ELR (cell line): Measurements from ENCODE around the gene RASD2.
"Not testable (repeated sequence)": the region's sequence is repeated elsewhere in the genome, so short reads cannot be mapped to it uniquely, and the experiment has no call there.

Experiments
- DNase-seq: peaks from one replicate; pipeline ENCODE4 v3.0.0-alpha.2; 2015; ENCODE audit warnings: low read depth

The RASD2 gene, protein sequence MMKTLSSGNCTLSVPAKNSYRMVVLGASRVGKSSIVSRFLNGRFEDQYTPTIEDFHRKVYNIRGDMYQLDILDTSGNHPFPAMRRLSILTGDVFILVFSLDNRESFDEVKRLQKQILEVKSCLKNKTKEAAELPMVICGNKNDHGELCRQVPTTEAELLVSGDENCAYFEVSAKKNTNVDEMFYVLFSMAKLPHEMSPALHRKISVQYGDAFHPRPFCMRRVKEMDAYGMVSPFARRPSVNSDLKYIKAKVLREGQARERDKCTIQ

DNA sequence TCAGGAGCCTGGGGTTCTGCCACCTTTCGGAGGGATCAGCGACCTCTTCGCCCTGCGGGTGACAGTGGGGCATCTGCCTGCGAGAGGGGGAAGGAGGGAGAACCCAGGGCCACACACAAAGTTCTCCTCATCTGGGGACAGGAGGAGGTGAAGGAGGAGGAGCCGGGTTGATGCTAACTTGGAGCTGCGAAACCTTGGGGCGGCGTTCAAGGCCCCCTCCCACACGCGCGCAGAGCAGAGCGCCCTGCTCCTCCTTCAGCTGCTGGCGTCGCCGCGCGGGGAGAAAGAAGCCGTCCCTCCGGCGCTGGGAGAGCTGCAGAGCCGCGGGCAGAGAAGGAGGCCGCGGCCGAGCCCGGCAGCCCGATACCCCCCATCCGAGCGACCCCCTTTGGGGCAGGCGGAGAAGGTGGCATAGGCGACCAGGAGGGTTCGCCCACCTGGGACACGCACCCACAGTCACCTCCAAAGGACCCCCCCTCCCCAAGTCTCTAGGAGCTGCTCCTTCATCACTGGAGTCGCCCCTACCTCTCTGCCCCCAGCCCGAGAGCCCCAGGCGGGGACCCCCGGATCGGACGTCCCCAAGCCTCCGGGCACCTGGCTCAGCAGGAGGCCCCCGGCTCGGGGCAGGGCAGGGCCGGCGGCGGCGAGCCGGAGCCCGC lies at the start of gene RASD2:
Gene RASD2, plus strand, starts transcription at position 237 of the 659 bp plus-strand sequence. CDS start 5,979 bp downstream, outside the sequence.
- DNase-seq, result peak; percentile 47

DNA sequence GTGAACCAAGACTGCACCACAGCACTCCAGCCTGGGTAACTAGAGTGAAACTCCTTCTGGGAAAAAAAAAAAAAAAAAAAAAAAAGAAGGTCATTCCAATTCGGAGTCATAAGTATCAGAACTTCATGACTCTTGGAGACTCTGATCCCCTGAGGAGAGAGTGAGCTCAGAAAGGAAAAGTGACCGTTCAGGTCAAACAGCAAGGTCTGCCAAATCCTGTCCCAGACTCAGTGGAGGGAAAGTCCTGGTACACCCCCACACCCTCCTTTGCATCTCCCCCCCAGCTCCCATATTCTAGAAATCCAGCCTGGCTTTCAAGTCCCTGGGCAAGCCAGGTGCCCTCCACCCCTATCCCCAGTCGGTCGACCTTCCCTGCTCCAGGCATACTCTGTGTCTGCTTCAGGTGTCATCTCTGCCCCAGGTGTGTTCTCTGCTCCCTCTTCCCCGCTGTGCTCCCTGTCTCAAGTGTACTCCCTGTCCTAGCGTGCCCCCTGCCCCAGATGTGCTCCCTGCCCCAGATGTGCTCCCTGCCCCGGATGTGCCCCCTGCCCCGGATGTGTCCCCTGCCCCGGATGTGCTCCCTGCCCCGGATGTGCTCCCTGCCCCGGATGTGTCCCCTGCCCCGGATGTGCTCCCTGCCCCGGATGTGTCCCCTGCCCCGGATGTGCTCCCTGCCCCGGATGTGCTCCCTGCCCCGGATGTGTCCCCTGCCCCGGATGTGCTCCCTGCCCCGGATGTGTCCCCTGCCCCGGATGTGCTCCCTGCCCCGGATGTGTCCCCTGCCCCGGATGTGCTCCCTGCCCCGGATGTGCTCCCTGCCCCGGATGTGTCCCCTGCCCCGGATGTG lies 49.3 kb upstream of the RASD2 start:
- not testable (repeated sequence) for DNase-seq

DNA sequence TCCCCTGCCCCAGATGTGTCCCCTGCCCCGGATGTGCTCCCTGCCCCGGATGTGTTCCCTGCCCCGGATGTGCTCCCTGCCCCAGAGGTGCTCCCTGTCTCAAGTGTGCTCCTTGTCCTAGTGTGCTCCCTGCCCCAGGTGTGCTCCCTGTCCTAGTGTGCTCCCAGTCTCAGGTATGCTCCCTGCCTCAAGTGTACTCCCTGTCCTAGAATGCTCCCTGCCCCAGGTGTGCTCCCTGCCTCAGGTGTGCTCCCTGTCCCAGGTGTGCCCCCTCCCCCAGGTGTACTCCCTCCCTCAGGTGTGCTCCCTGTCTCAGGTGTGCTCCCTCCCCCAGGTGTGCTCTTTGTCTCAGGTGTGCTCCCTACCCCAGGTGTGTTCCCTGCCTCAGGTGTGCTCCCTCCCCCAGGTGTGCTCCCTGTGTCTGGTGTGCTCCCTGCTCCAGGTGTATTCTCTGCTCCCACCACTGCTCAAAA lies 48.7 kb upstream of the RASD2 start:
- no peak for DNase-seq

DNA sequence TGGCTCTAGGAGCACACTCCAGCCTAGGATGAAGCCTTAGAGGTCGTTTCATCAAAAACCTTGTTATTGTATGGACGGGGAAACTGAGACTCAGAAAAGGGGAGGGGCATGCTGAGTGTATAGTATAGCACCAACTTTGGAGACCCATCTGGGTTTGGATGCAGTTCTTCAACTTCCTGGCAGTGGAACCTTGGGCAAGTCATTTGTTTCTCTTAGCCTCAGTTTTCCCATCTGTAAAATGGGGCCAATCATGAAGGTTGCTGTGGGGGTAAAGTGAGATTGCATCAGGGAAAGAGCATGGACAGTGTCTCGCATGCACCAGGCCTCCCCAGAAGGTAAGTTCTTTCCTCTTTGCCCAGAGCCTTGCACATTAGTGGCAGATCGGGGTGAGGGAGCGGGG lies 47.6 kb upstream of the RASD2 start:
- DNase-seq, result no peak

DNA sequence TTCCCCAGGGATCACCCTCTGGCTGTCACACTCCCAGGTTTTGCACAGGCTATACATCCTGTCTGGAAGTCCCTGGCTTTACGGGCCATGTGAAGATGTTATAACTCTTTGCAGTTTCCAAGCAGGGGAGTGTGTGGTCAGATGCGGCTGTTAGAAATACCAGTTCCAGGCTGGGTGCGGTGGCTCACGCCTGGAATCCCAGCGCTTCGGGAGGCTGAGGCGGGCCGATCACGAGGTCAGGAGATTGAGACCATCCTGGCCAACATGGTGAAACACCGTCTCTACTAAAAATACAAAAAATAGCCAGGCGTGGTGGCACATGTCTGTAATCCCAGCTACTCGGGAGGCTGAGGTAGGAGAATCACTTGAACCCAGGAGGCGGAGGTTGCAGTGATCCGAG lies 44.9 kb upstream of the RASD2 start:
- not testable (repeated sequence) for DNase-seq

DNA sequence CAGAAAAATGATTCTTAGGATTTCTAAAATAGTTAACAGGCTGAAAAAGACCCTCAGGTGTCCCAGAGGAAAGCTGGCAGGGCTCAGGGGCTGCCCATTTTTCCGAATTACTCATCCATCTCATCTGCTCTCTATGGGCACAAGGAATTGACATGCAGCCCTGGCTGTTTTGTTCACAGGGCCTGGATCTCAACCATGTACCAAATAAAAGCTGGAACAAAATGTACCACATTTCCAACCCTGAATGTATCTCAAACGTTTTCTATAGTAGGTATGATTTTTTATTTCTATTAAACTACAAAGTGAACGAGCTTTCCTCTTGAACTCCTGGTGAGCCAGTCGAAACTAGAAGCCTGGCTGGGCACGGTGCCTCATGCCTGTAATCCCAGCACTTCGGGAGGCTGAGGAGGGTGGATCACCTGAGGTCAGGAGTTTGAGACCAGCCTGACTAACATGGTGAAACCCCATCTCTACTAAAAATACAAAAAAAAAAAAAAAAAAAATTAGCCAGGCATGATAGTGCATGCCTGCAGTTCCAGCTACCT lies 43.8 kb upstream of the RASD2 start:
- no peak for DNase-seq

DNA sequence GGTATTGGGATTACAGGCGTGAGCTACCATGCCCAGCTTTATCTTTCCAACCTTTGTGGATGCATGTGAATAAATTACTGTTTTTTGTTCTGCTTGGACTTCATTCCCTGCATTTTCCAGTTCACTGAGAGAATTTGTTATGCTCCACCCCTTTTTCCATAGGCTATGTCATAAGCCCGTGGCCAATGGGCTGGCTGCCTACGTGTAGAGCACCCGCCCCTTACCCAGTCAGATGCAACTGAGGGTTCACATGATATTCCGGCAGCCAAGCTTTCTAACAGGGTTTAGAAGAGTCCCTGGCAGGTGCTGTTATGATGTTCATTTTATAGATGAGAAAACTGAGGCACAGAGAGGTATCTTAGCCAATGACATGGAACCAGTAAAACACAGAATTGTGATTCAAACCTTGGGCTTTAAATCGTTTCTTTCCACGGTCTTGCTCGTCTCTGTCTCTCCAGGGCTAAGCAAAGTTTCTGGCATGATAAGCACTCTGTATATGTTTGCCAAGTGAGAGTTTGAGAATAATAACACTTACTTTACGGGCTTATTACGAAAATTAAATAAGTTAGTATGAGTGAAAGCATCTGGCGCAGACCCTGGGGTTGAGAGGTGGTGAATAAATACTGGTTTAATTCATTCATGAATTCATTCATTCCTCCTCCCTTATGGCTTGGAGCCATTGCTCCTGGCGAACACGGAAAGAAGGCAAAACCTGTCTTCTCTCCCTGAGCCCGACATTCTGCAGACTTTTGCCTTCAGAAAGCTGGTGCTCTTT lies 42.4 kb upstream of the RASD2 start:
- peak; percentile 25 for DNase-seq

DNA sequence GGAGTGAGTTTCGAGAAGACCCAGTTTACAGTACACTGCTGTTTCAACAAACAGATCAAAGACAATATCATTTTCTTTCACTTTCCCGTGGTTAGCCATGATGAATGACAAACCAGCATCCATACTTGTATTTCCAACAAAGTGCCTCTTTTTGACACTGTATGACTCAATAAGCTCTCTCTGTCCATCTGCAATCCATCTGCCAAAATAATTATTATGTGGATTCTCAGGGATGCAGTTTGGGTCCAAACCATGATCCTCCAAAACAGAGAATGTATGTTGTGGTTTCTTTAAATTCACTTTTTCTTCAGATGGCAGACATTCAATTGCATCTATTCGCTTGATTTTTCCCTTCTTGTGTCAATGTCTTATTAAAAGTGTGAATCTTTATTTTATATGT lies 37.8 kb upstream of the RASD2 start:
- DNase-seq, result no peak

DNA sequence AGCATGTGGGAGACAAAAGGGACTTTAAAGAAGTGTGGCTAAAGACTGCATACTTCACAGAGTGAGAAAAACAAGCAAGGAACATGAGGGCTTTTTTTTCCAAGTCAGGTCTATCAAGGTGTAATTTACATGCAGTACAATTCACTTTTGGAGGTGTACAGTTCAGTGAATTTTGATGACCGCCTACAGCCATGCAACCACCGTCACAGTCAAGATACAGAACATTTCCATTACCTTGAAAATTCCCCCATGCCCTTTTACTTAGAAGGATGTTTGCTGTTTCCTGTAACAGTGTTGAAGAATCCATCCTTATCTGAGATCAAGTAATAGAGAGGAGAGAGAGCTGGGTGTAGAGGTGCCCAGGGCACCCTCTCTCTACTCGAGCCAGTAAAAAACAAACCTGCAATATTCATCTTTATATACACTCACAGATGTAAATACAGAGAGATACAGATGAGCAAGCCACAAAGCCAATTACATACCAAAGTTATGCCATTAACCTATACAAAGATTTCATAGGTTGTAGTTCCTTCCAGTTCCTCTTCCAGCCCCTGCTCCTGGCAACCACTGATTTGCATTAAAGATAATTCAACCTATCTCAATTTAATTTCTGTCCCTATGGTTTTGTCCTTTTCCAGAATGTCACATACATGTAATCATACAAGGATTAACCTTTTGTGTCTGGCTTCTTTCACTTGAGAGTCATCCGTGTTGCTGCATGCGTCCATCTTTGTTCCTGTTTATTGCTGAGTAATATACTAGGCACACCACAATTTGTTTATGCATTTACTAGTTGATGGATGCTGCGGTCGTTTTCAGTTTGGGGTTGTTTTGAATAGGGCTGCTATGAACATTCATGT lies 35.0 kb upstream of the RASD2 start:
- peak; percentile 22 for DNase-seq

DNA sequence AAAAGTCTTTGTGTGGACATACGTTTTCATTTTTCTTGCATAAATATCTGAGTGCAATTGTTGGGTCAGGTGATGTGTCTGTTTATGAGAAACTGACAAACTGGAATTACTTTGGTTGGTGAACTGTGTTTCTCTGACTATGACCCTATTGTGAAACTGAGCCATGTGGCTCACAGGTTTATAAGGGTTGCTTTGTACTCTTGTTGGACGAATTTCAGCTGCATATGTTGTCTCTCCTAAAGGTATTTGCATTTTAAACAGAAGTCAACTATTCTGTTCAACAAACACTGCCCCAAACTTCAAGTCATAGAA lies 34.4 kb upstream of the RASD2 start:
- DNase-seq, result peak; percentile 18

DNA sequence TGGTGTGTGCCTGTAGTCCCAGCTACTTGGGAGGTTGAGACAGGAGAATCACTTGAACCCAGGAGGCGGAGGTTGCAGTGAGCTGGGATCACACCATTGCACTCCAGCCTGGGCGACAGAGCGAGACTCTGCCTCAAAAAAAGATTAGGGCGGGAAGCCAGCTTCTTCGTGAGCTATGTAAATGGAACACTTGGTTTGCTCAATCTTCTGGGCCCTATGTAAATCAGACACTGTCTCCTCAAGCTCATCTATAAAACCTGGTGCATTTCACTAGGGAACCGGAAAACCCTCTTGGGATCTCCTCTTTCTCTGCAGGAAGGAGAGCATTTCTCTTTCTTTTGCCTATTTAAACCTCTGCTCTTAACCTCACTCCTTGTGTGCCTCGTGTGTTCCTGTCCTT lies 32.8 kb upstream of the RASD2 start:
- not testable (repeated sequence) for DNase-seq

DNA sequence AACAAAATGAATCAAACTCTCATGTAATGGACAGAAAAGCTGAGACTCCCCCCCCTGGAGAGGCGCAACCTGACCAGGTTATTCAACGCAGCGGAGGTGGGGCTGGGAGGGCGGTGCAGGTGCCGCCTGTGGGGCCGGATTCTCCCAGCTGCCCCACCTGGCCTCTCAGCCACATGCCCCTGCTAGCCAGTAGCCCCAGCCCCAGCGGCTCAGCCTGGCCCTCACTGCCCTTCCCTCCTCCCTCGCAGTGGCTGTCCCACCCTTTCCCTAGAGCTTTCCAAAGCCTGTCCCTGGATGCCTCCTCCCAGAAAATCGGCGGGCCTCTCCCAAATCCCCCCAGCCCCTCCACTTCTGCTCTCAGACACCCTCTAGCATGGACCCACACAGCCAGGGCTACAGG lies 31.2 kb upstream of the RASD2 start:
- no peak for DNase-seq

DNA sequence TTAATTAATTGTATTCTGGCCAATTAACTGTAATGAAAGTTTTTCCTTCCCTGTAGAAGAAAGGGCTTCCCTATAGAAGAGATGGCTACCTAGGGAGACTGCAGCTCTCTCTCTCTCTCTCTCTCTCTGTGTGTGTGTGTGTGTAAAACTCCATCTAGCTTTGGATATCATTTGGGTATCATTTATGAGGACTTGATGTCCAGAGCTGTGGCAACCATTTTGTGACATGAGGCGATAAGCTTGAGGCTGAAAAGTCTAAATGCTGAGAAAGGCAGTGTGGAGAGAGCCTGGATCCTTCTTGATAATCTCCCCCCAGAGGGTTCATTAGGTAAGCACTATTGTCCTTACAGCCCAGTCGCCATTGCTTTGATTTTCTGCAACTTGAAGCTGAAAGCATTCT lies 30.7 kb upstream of the RASD2 start:
- DNase-seq, result no peak

DNA sequence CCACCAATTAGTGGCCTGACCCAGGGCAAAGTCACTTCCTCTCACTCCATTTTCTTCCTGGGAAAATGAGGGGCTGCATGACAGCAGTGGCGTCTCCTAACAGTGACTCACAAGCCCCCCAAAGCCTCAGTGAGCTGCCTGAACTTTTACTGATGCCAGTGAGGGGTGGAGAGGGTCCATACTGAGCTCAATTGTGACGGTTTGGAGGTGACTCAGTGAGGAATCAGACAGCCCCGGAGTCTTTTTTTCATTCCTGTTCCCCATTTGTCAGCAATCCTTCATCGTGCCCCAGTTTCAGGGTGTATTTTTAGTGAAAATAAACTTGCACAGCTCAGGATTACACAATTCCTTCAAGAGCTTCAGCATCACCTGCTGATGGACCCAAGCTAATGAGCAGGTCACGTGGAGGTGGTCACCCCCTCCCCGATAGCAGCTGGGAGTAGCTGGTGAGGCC lies 30.1 kb upstream of the RASD2 start:
- peak; percentile 79 for DNase-seq

DNA sequence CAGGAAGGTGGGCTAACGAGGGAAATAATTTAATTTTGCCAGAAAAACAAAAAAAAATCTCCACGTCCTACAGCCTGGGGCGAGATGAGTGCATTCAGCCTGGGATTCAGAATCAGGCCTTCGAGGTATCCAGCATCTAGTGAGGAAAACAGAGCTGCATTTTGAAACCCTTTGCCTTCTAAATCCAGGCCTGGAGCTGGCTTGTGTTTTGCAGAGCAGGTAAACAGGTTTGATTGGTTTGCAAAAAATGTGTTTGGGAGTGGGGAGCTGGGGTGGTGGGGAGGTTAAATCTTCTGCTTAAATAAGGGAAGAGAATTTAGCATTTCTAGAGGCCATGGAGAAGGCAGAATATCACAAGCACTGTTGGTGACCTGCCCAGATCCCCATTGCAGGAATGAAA lies 29.7 kb upstream of the RASD2 start:
- DNase-seq, result no peak

DNA sequence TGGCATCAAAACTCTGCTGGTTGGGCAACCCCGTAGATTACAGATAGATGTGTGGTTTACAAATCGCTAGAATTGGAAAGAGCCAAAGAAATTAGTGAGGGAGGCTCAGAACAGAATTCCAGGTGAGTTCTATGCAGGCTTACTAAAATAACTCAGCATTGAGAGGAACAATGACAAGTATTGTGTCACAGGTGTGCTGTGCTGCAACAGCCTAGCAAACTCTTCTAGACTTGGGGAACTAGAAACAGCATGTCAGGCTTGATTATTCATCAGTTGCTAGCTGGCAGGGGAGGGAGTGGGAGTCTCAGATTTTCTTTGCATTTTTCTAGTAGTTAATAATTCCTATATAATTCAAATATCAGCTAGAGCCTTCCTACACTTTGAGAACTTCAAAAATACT lies 26.3 kb upstream of the RASD2 start:
- no peak for DNase-seq

DNA sequence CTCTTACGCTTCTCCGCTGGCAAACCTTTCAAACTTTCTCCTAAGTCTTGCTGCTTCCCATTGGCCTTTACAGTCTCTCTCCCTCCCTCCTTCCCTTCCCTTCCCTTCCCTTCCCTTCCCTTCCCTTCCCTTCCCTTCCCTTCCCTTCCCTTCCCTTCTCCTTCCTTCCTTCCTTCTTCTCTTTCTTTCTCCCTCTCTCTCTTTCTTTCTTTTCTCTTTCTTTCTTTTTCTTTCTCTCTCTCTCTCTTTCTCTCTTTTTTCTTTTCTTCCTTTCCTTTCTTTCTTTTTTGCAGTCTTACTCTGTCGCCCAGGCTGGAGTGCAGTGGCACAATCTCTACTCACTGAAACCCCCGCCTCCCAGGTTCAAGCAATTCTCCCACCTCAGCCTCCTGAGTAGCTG lies 24.7 kb upstream of the RASD2 start:
- DNase-seq, result not testable (repeated sequence)

DNA sequence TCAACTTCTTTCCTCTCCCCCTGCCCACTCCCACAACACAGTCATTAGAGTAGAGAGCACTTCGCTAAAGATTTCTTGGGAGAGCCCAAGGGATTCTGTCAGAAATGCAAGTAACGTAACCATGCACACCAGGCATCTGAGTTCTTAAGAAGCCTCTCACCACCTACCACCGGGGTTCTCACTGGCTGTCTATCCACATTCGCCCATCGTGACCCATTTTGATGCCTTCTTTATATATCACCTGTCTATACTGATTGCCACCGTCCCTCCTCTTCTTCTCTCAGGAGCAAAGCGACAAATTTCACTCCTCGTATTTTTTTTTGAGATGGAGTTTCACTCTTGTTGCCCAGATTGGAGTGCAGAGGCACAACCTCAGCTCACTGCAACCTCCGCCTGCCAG lies 23.9 kb upstream of the RASD2 start:
- no peak for DNase-seq

DNA sequence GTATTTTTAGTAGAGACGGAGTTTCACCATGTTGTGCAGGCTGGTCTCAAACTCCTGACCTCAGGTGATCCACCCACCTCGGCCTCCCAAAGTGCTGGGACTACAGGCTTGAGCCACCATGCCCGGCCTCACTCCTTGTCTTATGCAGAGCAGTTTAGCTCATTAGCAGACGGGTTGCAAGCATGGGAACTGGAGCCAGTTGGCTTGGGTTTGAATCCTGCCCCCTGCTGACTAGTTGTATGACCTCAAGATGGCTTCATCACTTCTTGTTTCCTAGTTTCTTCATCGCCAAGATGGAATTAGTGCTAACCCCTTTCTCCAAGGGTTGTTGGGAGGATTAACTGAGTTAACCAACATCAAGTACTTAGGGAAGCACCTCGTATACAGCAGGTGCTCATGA lies 23.4 kb upstream of the RASD2 start:
- no peak for DNase-seq

DNA sequence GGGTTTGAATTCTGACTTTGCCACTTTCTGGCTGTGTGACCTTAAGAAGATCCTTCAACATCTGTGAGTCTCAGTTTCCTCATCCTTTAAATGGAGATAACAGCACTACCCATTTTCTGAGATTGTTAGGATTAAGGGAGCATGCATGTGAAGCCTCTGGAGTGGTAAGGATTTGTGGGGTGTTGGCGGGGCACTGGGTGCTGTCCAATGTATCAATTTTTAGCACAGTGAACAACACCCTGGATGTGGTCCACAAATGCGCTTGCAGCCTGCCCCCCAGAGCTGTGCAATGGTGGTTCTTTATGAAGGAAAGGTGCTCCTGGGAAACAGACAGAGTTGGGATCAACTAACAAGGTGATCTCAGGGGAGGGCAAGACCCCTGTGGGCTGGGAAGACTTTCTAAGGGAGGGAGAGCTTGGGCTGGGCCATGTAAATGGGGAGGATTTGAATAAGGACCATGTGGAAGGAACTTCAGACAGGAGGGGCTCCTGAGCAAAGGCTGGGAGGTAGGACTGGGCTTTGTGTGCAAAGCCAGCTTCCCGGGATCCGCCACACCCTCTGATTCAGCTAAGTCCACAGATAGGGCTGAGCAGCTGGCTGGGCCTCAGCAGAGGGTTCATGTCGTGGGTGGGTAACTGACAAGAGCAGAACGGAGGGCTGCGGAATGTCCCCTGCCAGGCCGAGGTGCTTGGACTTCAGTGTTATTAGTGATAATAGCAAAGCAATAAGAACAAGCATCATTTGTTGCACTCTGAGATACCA lies 22.7 kb upstream of the RASD2 start:
- no peak for DNase-seq
